AG20443 (cell line): ENCODE data around the gene KCNQ5.

Experiments used
- DNase-seq: peaks from one replicate; pipeline ENCODE4 v3.0.0; 2012; ENCODE audit warnings: low spot score, mixed read lengths

KCNQ5 gene

GRCh38 chr6:72905705-72906478, 284.0 kb downstream of the KCNQ5 start:
- no peak for DNase-seq

- no peak for DNase-seq
Measured at GRCh38 chr6:72911463-72912155, 289.7 kb downstream of the KCNQ5 start.

GRCh38 chr6:72913797-72914196, 291.9 kb downstream of the KCNQ5 start:
- no peak for DNase-seq

- no peak for DNase-seq
Measured at GRCh38 chr6:72916298-72916697, 294.4 kb downstream of the KCNQ5 start.

GRCh38 chr6:72916906-72917305, 295.0 kb downstream of the KCNQ5 start:
- no peak for DNase-seq

- DNase-seq, result no peak
Measured at GRCh38 chr6:72922401-72922800, 300.5 kb downstream of the KCNQ5 start.

GRCh38 chr6:72925136-72925535, 303.3 kb downstream of the KCNQ5 start:
- DNase-seq, result no peak

GRCh38 chr6:72930556-72931132, 308.8 kb downstream of the KCNQ5 start:
- no peak for DNase-seq

GRCh38 chr6:72931325-72931887, 309.5 kb downstream of the KCNQ5 start:
- DNase-seq, result no peak

GRCh38 chr6:72933233-72933632, 311.4 kb downstream of the KCNQ5 start:
- no peak for DNase-seq

GRCh38 chr6:72936766-72937559, 315.1 kb downstream of the KCNQ5 start:
- DNase-seq, result no peak

GRCh38 chr6:72938104-72938503, 316.2 kb downstream of the KCNQ5 start:
- DNase-seq, result no peak

GRCh38 chr6:72939004-72939403, 317.1 kb downstream of the KCNQ5 start:
- no peak for DNase-seq

- no peak for DNase-seq
Measured at GRCh38 chr6:72940265-72940664, 318.4 kb downstream of the KCNQ5 start.

- no peak for DNase-seq
Measured at GRCh38 chr6:72941263-72941662, 319.4 kb downstream of the KCNQ5 start.

GRCh38 chr6:72941751-72942150, 319.9 kb downstream of the KCNQ5 start:
- no peak for DNase-seq

GRCh38 chr6:72943699-72944098, 321.8 kb downstream of the KCNQ5 start:
- no peak for DNase-seq

GRCh38 chr6:72944660-72945059, 322.8 kb downstream of the KCNQ5 start:
- no peak for DNase-seq

- no peak for DNase-seq
Measured at GRCh38 chr6:72946774-72947173, 324.9 kb downstream of the KCNQ5 start.

- DNase-seq, result no peak
Measured at GRCh38 chr6:72947534-72947933, 325.7 kb downstream of the KCNQ5 start.

GRCh38 chr6:72948153-72948552, 326.3 kb downstream of the KCNQ5 start:
- no peak for DNase-seq
